Measurements from ENCODE around the gene CELSR1. TPM values are rescaled to one million over a fixed set of nuclear protein-coding genes. Genes with fewer than 3 reads are reported as not detected.

CELSR1 gene
- total RNA-seq, 1 donor from 2014 or later = 27.6 TPM

GRCh38 chr22:46415776-46416519 lies 121.5 kb downstream of the CELSR1 start:
- Histone ChIP-seq H3K27ac (ENCODE audit: low read depth, low read length) (peak overlapping the region; percentile 81), H3K27me3 (ENCODE audit: insufficient read depth, low read length) (peaks cover 7% of the 10 kb centered on the region), H2AFZ (ENCODE audit: low read depth, low read length) (peak overlapping the region; percentile 41), H3K4me3 (ENCODE audit: insufficient read depth, low read depth, low read length) (no peak overlapping the region), H3K4me2 (ENCODE audit: low read length) (peak overlapping the region; percentile 76), H3K4me1 (ENCODE audit: insufficient read depth, low read length) (peaks cover 23% of the 10 kb centered on the region), H3K79me2 (ENCODE audit: insufficient read depth, low read length) (no peaks in the 10 kb centered on the region), H3K9me3 (ENCODE audit: insufficient read depth, low read depth, low read length) (no peaks in the 10 kb centered on the region), H4K20me1 (ENCODE audit: insufficient read depth, low read length) (no peaks in the 10 kb centered on the region), H3K36me3 (ENCODE audit: insufficient read depth, low read length) (no peaks in the 10 kb centered on the region), H3K9ac (ENCODE audit: low read length) (peak overlapping the region; percentile 76)
- peaks cover 2% of the 10 kb centered on the region for H3K9me3 Mint-ChIP-seq (ENCODE audit: unreplicated experiment)
- no peak for TF ChIP-seq EZH2 (IDR thresholded peaks at IDR 0.05; ENCODE audit: insufficient read depth, low read length)
- TF ChIP-seq CTCF (IDR thresholded peaks at IDR 0.05; ENCODE audit: insufficient read depth, low read depth, low read length) = no peak
- peaks cover 2% of the 10 kb centered on the region for H3K27me3 Mint-ChIP-seq (ENCODE audit: low read depth, unreplicated experiment)
- peaks cover 10% of the 10 kb centered on the region for H3K36me3 Mint-ChIP-seq (ENCODE audit: low read depth, unreplicated experiment)
- DNase-seq (ENCODE audit: low read depth) (peak; percentile 95), FAIRE-seq (no peak)
- no peak overlapping the region for H3K27ac Mint-ChIP-seq (ENCODE audit: unreplicated experiment)
- H3K4me1 Mint-ChIP-seq (ENCODE audit: low read depth, unreplicated experiment) = peaks cover 13% of the 10 kb centered on the region
- no peak overlapping the region for H3K4me3 Mint-ChIP-seq (ENCODE audit: unreplicated experiment)

GRCh38 chr22:46414704-46415103 lies 122.7 kb downstream of the CELSR1 start:
- H3K4me2 ChIP-seq (ENCODE audit: low read length) = no peak overlapping the region
- H2AFZ ChIP-seq (ENCODE audit: low read depth, low read length) = no peak overlapping the region
- FAIRE-seq (no peak), DNase-seq (ENCODE audit: low read depth) (no peak)
- no peak overlapping the region for H3K9ac ChIP-seq (ENCODE audit: low read length)
- H4K20me1 ChIP-seq (ENCODE audit: insufficient read depth, low read length) = no peaks in the 10 kb centered on the region
- no peak overlapping the region for H3K27ac ChIP-seq (ENCODE audit: low read depth, low read length)
- Mint-ChIP-seq H3K27ac (ENCODE audit: unreplicated experiment) (peak overlapping the region; percentile 75), H3K36me3 (ENCODE audit: low read depth, unreplicated experiment) (peaks cover 14% of the 10 kb centered on the region), H3K4me1 (ENCODE audit: low read depth, unreplicated experiment) (peaks cover 13% of the 10 kb centered on the region), H3K27me3 (ENCODE audit: low read depth, unreplicated experiment) (peaks cover 2% of the 10 kb centered on the region), H3K9me3 (ENCODE audit: unreplicated experiment) (peaks cover 2% of the 10 kb centered on the region), H3K4me3 (ENCODE audit: unreplicated experiment) (no peak overlapping the region)
- H3K4me1 ChIP-seq (ENCODE audit: insufficient read depth, low read length) = peaks cover 23% of the 10 kb centered on the region
- no peaks in the 10 kb centered on the region for H3K36me3 ChIP-seq (ENCODE audit: insufficient read depth, low read length)
- no peaks in the 10 kb centered on the region for H3K9me3 ChIP-seq (ENCODE audit: insufficient read depth, low read depth, low read length)
- peaks cover 7% of the 10 kb centered on the region for H3K27me3 ChIP-seq (ENCODE audit: insufficient read depth, low read length)
- no peaks in the 10 kb centered on the region for H3K79me2 ChIP-seq (ENCODE audit: insufficient read depth, low read length)
- no peak for TF ChIP-seq CTCF (IDR thresholded peaks at IDR 0.05; ENCODE audit: insufficient read depth, low read depth, low read length)
- no peak for TF ChIP-seq EZH2 (IDR thresholded peaks at IDR 0.05; ENCODE audit: insufficient read depth, low read length)
- H3K4me3 ChIP-seq (ENCODE audit: insufficient read depth, low read depth, low read length) = no peak overlapping the region
